HL-60 (cell line): Measurements from ENCODE around the gene ATP8B3.

Experiments used
- DNase-seq, 2 experiments: peaks; one replicate each; pipeline ENCODE4 v3.0.0-alpha.2; 2010 to 2020; ENCODE audit warnings: low read depth in 1 of 2, low spot score in 1 of 2
- H3K27ac ChIP-seq: fragments of 250-450 bp; sonication (Bioruptor Pico); replicated peaks from 2 replicates; pipeline ENCODE4 v1.5.1; 2020; ENCODE audit warnings: mild to moderate bottlenecking, moderate library complexity
- H3K27me3 ChIP-seq: fragments of 250-450 bp; sonication (Bioruptor Pico); 2 replicates; pipeline ENCODE4 v1.5.1; 2021; ENCODE audit warnings: mild to moderate bottlenecking, moderate library complexity; ENCODE audit not compliant: insufficient read depth, poor library complexity, severe bottlenecking
- H3K4me3 ChIP-seq: replicated peaks from 2 replicates; pipeline ENCODE4 v1.5.1; 2011; ENCODE audit warnings: mild to moderate bottlenecking, control low read depth, low read length; ENCODE audit not compliant: insufficient read depth
- CTCF ChIP-seq: IDR thresholded peaks from one replicate; pipeline ENCODE4 v1.5.1; 2011; ENCODE audit warnings: low read length, control low read depth, inconsistent platforms; ENCODE audit not compliant: insufficient read depth
- GABPA ChIP-seq: IDR thresholded peaks from 2 replicates; pipeline ENCODE4 v1.6.1; 2012; ENCODE audit warnings: low read depth
- POLR2AphosphoS5 ChIP-seq: IDR thresholded peaks from 2 replicates; pipeline ENCODE4 v1.6.1; 2012; ENCODE audit warnings: low read depth
- REST ChIP-seq: IDR thresholded peaks from 2 replicates; pipeline ENCODE4 v1.6.1; 2012; ENCODE audit warnings: low read depth; ENCODE audit not compliant: insufficient replicate concordance
- SPI1 ChIP-seq: IDR thresholded peaks from 2 replicates; pipeline ENCODE4 v1.6.1; 2012; ENCODE audit warnings: low read depth, mild to moderate bottlenecking, borderline replicate concordance

ATP8B3 gene

GRCh38 chr19:1757468-1758230 is 54.4 kb downstream of the ATP8B3 start:
- DNase-seq = no peak
- Histone ChIP-seq H3K27me3 (peaks cover 77% of the 10 kb centered on the region), H3K27ac (no peak overlapping the region), H3K4me3 (no peak overlapping the region)
- TF ChIP-seq GABPA (no peak), SPI1 (no peak), REST (no peak), POLR2AphosphoS5 (no peak), CTCF (no peak)

GRCh38 chr19:1756705-1757465 is 55.2 kb downstream of the ATP8B3 start:
- no peak for TF ChIP-seq GABPA
- no peak overlapping the region for H3K27ac ChIP-seq
- no peak for DNase-seq
- H3K4me3 ChIP-seq = no peak overlapping the region
- peaks cover 73% of the 10 kb centered on the region for H3K27me3 ChIP-seq

GRCh38 chr19:1756264-1756663 is 55.8 kb downstream of the ATP8B3 start:
- Histone ChIP-seq H3K27ac (no peak overlapping the region), H3K27me3 (peaks cover 73% of the 10 kb centered on the region), H3K4me3 (no peak overlapping the region)
- no peak for TF ChIP-seq REST
- no peak for TF ChIP-seq SPI1
- no peak for TF ChIP-seq GABPA
- TF ChIP-seq CTCF = no peak
- TF ChIP-seq POLR2AphosphoS5 = no peak
- no peak for DNase-seq

GRCh38 chr19:1755467-1756171 is 56.5 kb downstream of the ATP8B3 start:
- Histone ChIP-seq H3K27me3 (peaks cover 76% of the 10 kb centered on the region), H3K27ac (no peak overlapping the region), H3K4me3 (no peak overlapping the region)
- DNase-seq = no peak
- TF ChIP-seq GABPA = no peak
- no peak for TF ChIP-seq POLR2AphosphoS5
- TF ChIP-seq CTCF = no peak
- no peak for TF ChIP-seq SPI1
- TF ChIP-seq REST = no peak
